Caco-2 (cell line): Measurements from ENCODE around the gene DBH. TPM values are rescaled to one million over a fixed set of nuclear protein-coding genes. Genes with fewer than 3 reads are reported as not detected.

Experiments
- BruUV-seq: library from RNA; stranded (reverse); fragments of 400-500 nt; replicated peaks from 2 replicates; lab custom pipeline; 2021; lab: Mats Ljungman, UMichigan
- CTCF ChIA-PET: fragments of 300-600 bp; sonication (Branson Sonifier 250); formaldehyde crosslinking; loops from one replicate; lab custom pipeline; 2022; ENCODE audit warnings: antibody characterized with exemption; lab: Charles Lee
- POLR2A ChIA-PET: fragments of 300-600 bp; sonication (Branson Sonifier 250); formaldehyde crosslinking; loops from one replicate; lab custom pipeline; 2022; ENCODE audit warnings: antibody characterized with exemption; lab: Charles Lee
- DNase-seq, 2 experiments: peaks; one replicate each; pipeline versions ENCODE4 v3.0.0 to v3.0.0-alpha.2; 2020 to 2022
- H3K27me3 ChIP-seq: replicated peaks from 2 replicates; pipeline ENCODE4 v1.6.0; 2011; ENCODE audit warnings: low read length; ENCODE audit not compliant: control insufficient read depth, insufficient read depth
- H3K36me3 ChIP-seq: 2 replicates; pipeline ENCODE4 v1.5.1; 2011; ENCODE audit warnings: low read length; ENCODE audit not compliant: control insufficient read depth, insufficient read depth
- H3K4me1 ChIP-seq: fragments of 250-450 bp; sonication (Bioruptor Pico); 2 replicates; pipeline ENCODE4 v1.5.1; 2020; ENCODE audit warnings: mild to moderate bottlenecking
- H3K4me3 ChIP-seq: 2 replicates; pipeline ENCODE4 v1.5.1; 2011; ENCODE audit warnings: low read depth, mild to moderate bottlenecking, control low read depth, low read length
- H3K9me3 ChIP-seq: fragments of 250-450 bp; sonication (Bioruptor Pico); 2 replicates; pipeline ENCODE4 v1.5.1; 2020; ENCODE audit warnings: mild to moderate bottlenecking, moderate library complexity
- H3K27ac Mint-ChIP-seq: one replicate; pipeline ENCODE4 v1.8.0; 2022; ENCODE audit warnings: mixed read lengths; ENCODE audit not compliant: unreplicated experiment
- H3K27me3 Mint-ChIP-seq: one replicate; pipeline ENCODE4 v1.8.0; 2022; ENCODE audit warnings: mixed read lengths; ENCODE audit not compliant: insufficient read depth, unreplicated experiment
- H3K36me3 Mint-ChIP-seq: one replicate; pipeline ENCODE4 v1.8.0; 2022; ENCODE audit warnings: mild to moderate bottlenecking, mixed read lengths; ENCODE audit not compliant: insufficient read depth, unreplicated experiment
- H3K4me1 Mint-ChIP-seq: one replicate; pipeline ENCODE4 v1.8.0; 2022; ENCODE audit warnings: low read depth, mixed read lengths; ENCODE audit not compliant: unreplicated experiment
- H3K4me3 Mint-ChIP-seq: one replicate; pipeline ENCODE4 v1.8.0; 2022; ENCODE audit warnings: mild to moderate bottlenecking, moderate library complexity, mixed read lengths; ENCODE audit not compliant: unreplicated experiment
- H3K9me3 Mint-ChIP-seq: one replicate; pipeline ENCODE4 v1.8.0; 2022; ENCODE audit warnings: mixed read lengths; ENCODE audit not compliant: unreplicated experiment
- intact Hi-C: fragments of 100-400 bp; cut with micrococcal nuclease; formaldehyde crosslinking; loops from one replicate; pipeline ENCODE4 v1.10.0; 2022; ENCODE audit not compliant: unreplicated experiment
- total RNA-seq: library from RNA; stranded (reverse); gene quantifications from 2 replicates; pipeline ENCODE4 v1.2.3, GENCODE V29; 2022
- TF ChIP-seq, protein P1 (sequence below), 2 experiments: fragments of 200-600 bp in 1 of 2; IDR thresholded peaks; 1 replicate in 1 of 2; 2 replicates in 1 of 2; pipeline versions ENCODE4 v1.5.1 to v1.8.0; 2011 to 2022; ENCODE audit warnings: antibody characterized with exemption in 1 of 2, control low read depth in 1 of 2, inconsistent platforms in 1 of 2, low read depth in 1 of 2, low read length in 1 of 2, mild to moderate bottlenecking in 1 of 2, moderate library complexity in 1 of 2; ENCODE audit not compliant: insufficient read depth in 1 of 2, severe bottlenecking in 1 of 2, unreplicated experiment in 1 of 2

The DBH gene
- total RNA-seq, 1 experiment from 2014 or later, result not detected

GRCh38 chr9:133637451-133638055 lies 1.4 kb downstream of the DBH start:
- no peak for DNase-seq
- H3K4me1 Mint-ChIP-seq, result no peaks in the 10 kb centered on the region
- Histone ChIP-seq H3K27me3 (no peaks in the 10 kb centered on the region; the same call in 1 of the 2 replicates), H3K4me1 (no peaks in the 10 kb centered on the region), H3K36me3 (no peaks in the 10 kb centered on the region), H3K4me3 (no peak overlapping the region), H3K9me3 (no peaks in the 10 kb centered on the region)
- BruUV-seq, result no TSS peak
- CTCF ChIA-PET, result no interaction called here
- peaks cover 33% of the 10 kb centered on the region for H3K27me3 Mint-ChIP-seq
- no peak overlapping the region for H3K27ac Mint-ChIP-seq
- intact Hi-C loops, result no loop called here
- H3K4me3 Mint-ChIP-seq, result no peak overlapping the region
- H3K36me3 Mint-ChIP-seq, result peaks cover 4% of the 10 kb centered on the region
- H3K9me3 Mint-ChIP-seq, result no peaks in the 10 kb centered on the region
- POLR2A ChIA-PET, result no interaction called here
- TF ChIP-seq, protein P1, sequence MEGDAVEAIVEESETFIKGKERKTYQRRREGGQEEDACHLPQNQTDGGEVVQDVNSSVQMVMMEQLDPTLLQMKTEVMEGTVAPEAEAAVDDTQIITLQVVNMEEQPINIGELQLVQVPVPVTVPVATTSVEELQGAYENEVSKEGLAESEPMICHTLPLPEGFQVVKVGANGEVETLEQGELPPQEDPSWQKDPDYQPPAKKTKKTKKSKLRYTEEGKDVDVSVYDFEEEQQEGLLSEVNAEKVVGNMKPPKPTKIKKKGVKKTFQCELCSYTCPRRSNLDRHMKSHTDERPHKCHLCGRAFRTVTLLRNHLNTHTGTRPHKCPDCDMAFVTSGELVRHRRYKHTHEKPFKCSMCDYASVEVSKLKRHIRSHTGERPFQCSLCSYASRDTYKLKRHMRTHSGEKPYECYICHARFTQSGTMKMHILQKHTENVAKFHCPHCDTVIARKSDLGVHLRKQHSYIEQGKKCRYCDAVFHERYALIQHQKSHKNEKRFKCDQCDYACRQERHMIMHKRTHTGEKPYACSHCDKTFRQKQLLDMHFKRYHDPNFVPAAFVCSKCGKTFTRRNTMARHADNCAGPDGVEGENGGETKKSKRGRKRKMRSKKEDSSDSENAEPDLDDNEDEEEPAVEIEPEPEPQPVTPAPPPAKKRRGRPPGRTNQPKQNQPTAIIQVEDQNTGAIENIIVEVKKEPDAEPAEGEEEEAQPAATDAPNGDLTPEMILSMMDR (IDR thresholded peaks at IDR 0.05; ENCODE audit: insufficient read depth in 1 of 2, low read depth in 1 of 2, low read length in 1 of 2, severe bottlenecking in 1 of 2, unreplicated experiment in 1 of 2), result no peak

GRCh38 chr9:133638076-133638475 lies 1.9 kb downstream of the DBH start:
- Mint-ChIP-seq H3K9me3 (no peaks in the 10 kb centered on the region), H3K36me3 (peaks cover 4% of the 10 kb centered on the region), H3K27ac (no peak overlapping the region), H3K4me3 (no peak overlapping the region), H3K4me1 (no peaks in the 10 kb centered on the region), H3K27me3 (peaks cover 30% of the 10 kb centered on the region)
- intact Hi-C loops, result no loop called here
- no TSS peak for BruUV-seq
- Histone ChIP-seq H3K9me3 (no peaks in the 10 kb centered on the region), H3K4me1 (no peaks in the 10 kb centered on the region), H3K36me3 (no peaks in the 10 kb centered on the region), H3K4me3 (no peak overlapping the region), H3K27me3 (no peaks in the 10 kb centered on the region; the same call in 1 of the 2 replicates)
- TF ChIP-seq, protein P1 (IDR thresholded peaks at IDR 0.05; ENCODE audit: insufficient read depth in 1 of 2, low read depth in 1 of 2, low read length in 1 of 2, severe bottlenecking in 1 of 2, unreplicated experiment in 1 of 2), result no peak
- POLR2A ChIA-PET, result no interaction called here
- no peak for DNase-seq
- CTCF ChIA-PET, result no interaction called here

- Mint-ChIP-seq H3K4me3 (no peak overlapping the region), H3K9me3 (no peaks in the 10 kb centered on the region), H3K27ac (no peak overlapping the region), H3K4me1 (no peaks in the 10 kb centered on the region), H3K36me3 (peaks cover 4% of the 10 kb centered on the region), H3K27me3 (peaks cover 27% of the 10 kb centered on the region)
- POLR2A ChIA-PET, result no interaction called here
- BruUV-seq, result no TSS peak
- Histone ChIP-seq H3K4me3 (no peak overlapping the region), H3K27me3 (no peaks in the 10 kb centered on the region; the same call in 1 of the 2 replicates), H3K36me3 (no peaks in the 10 kb centered on the region), H3K4me1 (no peaks in the 10 kb centered on the region), H3K9me3 (no peaks in the 10 kb centered on the region)
- CTCF ChIA-PET, result no interaction called here
- DNase-seq, result no peak
- TF ChIP-seq, protein P1 (IDR thresholded peaks at IDR 0.05; ENCODE audit: insufficient read depth in 1 of 2, low read depth in 1 of 2, low read length in 1 of 2, severe bottlenecking in 1 of 2, unreplicated experiment in 1 of 2), result no peak
- intact Hi-C loops, result no loop called here
These were observed 2.5 kb downstream of the DBH start for GRCh38 chr9:133638711-133639110.
